PC-9 (cell line): Measurements from ENCODE around the gene ADAMTSL1. TPM values are rescaled to one million over a fixed set of nuclear protein-coding genes. Genes with fewer than 3 reads are reported as not detected.

ENCODE experiments used
- BruUV-seq: library from RNA; stranded (reverse); fragments of 400-500 nt; replicated peaks from 2 replicates; lab custom pipeline; 2021; lab: Mats Ljungman, UMichigan
- CTCF ChIA-PET: fragments of 300-600 bp; sonication (Branson Sonifier 250); formaldehyde crosslinking; loops from one replicate; lab custom pipeline; 2022; ENCODE audit warnings: antibody characterized with exemption; lab: Charles Lee
- POLR2A ChIA-PET: fragments of 300-600 bp; sonication (Branson Sonifier 250); formaldehyde crosslinking; loops from one replicate; lab custom pipeline; 2022; ENCODE audit warnings: antibody characterized with exemption; ENCODE audit not compliant: unreplicated experiment; lab: Charles Lee
- DNase-seq, 2 experiments: peaks; one replicate each; pipeline versions ENCODE4 v3.0.0 to v3.0.0-alpha.2; 2015 to 2022; ENCODE audit warnings: mixed read lengths in 1 of 2
- H2AFZ ChIP-seq: fragments of 200-600 bp; sonication (generic); 2 replicates; pipeline ENCODE4 v1.8.1; 2017; ENCODE audit warnings: antibody characterized with exemption
- H3F3A ChIP-seq: fragments of 200-600 bp; sonication (generic); 2 replicates; pipeline ENCODE4 v1.8.1; 2017; ENCODE audit warnings: antibody characterized with exemption, mild to moderate bottlenecking, low read depth; ENCODE audit not compliant: insufficient read depth
- H3K27ac ChIP-seq: fragments of 200-600 bp; sonication (generic); 2 replicates; pipeline ENCODE4 v1.6.1; 2016; ENCODE audit warnings: mixed run types
- H3K27me3 ChIP-seq: fragments of 200-600 bp; sonication (generic); 2 replicates; pipeline ENCODE4 v1.6.1; 2016; ENCODE audit warnings: low read depth, mixed run types; ENCODE audit not compliant: insufficient read depth
- H3K36me3 ChIP-seq: fragments of 200-600 bp; sonication (generic); 2 replicates; pipeline ENCODE4 v1.6.1; 2016; ENCODE audit warnings: low read depth, mixed run types
- H3K4me1 ChIP-seq: fragments of 200-600 bp; sonication (generic); replicated peaks from 2 replicates; pipeline ENCODE4 v1.6.1; 2016; ENCODE audit warnings: mixed run types; ENCODE audit not compliant: insufficient read depth
- H3K4me2 ChIP-seq: fragments of 200-600 bp; sonication (generic); 2 replicates; pipeline ENCODE4 v1.6.1; 2017; ENCODE audit warnings: mixed run types
- H3K4me3 ChIP-seq: fragments of 200-600 bp; sonication (generic); 2 replicates; pipeline ENCODE4 v1.6.1; 2016; ENCODE audit warnings: mixed run types
- H3K79me2 ChIP-seq: fragments of 200-600 bp; sonication (generic); 2 replicates; pipeline ENCODE4 v1.6.1; 2017; ENCODE audit warnings: low read depth, mixed run types
- H3K9me2 ChIP-seq: fragments of 200-600 bp; sonication (generic); 2 replicates; pipeline ENCODE4 v1.8.1; 2017; ENCODE audit warnings: mild to moderate bottlenecking; ENCODE audit not compliant: insufficient read depth
- H3K9me3 ChIP-seq: fragments of 200-600 bp; sonication (generic); 2 replicates; pipeline ENCODE4 v1.8.1; 2016; ENCODE audit warnings: low read depth; ENCODE audit not compliant: insufficient read depth
- H4K20me1 ChIP-seq: fragments of 200-600 bp; sonication (generic); 2 replicates; pipeline ENCODE4 v1.8.1; 2017; ENCODE audit not compliant: insufficient read depth
- CTCF ChIP-seq: fragments of 200-600 bp; sonication (generic); conservative IDR thresholded peaks from 2 replicates; pipeline ENCODE4 v1.6.1; 2017; ENCODE audit warnings: mixed run types, antibody characterized with exemption, mild to moderate bottlenecking, moderate library complexity
- EZH2 ChIP-seq: fragments of 200-600 bp; sonication (generic); IDR thresholded peaks from 2 replicates; pipeline ENCODE4 v1.8.0; 2017; ENCODE audit warnings: antibody characterized with exemption, low read depth
- intact Hi-C: fragments of 100-400 bp; cut with micrococcal nuclease; formaldehyde crosslinking; loops from one replicate; pipeline ENCODE4 v1.10.0; 2022; ENCODE audit not compliant: unreplicated experiment
- total RNA-seq: library from RNA; stranded (reverse); gene quantifications from 2 replicates; pipeline ENCODE4 v1.2.3, GENCODE V29; 2021

The ADAMTSL1 gene
- total RNA-seq, 1 experiment from 2014 or later: not detected

GRCh38 chr9:18678821-18679590, 205.1 kb downstream of the ADAMTSL1 start:
- no peak overlapping the region for H3K27ac ChIP-seq
- H4K20me1 ChIP-seq: no peaks in the 10 kb centered on the region
- intact Hi-C loops: no loop called here
- ChIA-PET CTCF (no interaction called here), POLR2A (no interaction called here)
- no peaks in the 10 kb centered on the region for H3K79me2 ChIP-seq
- no peak overlapping the region for H3K4me2 ChIP-seq
- no peaks in the 10 kb centered on the region for H3K9me3 ChIP-seq
- TF ChIP-seq CTCF: no peak
- no peak for TF ChIP-seq EZH2
- H3F3A ChIP-seq: no peaks in the 10 kb centered on the region
- H3K4me3 ChIP-seq: no peak overlapping the region
- no peak for DNase-seq
- H3K4me1 ChIP-seq: no peaks in the 10 kb centered on the region
- no peaks in the 10 kb centered on the region for H3K9me2 ChIP-seq
- no peak overlapping the region for H2AFZ ChIP-seq
- H3K36me3 ChIP-seq: no peaks in the 10 kb centered on the region
- no TSS peak for BruUV-seq
- no peaks in the 10 kb centered on the region for H3K27me3 ChIP-seq

- no peak for DNase-seq
- Histone ChIP-seq H2AFZ (no peak overlapping the region), H4K20me1 (no peaks in the 10 kb centered on the region), H3K79me2 (no peaks in the 10 kb centered on the region), H3K9me2 (no peaks in the 10 kb centered on the region), H3K9me3 (no peaks in the 10 kb centered on the region), H3K27ac (no peak overlapping the region), H3K4me3 (no peak overlapping the region), H3F3A (no peaks in the 10 kb centered on the region), H3K4me2 (no peak overlapping the region), H3K4me1 (no peaks in the 10 kb centered on the region), H3K27me3 (no peaks in the 10 kb centered on the region), H3K36me3 (no peaks in the 10 kb centered on the region)
- TF ChIP-seq CTCF (no peak), EZH2 (no peak)
- intact Hi-C loops: no loop called here
- ChIA-PET CTCF (interaction anchor here (0.7 kb wide), 1 partner anchor 240 kb away, joined by 3 read pairs; no protein-coding TSS in a partner anchor), POLR2A (no interaction called here)
- BruUV-seq: no TSS peak
Measured at GRCh38 chr9:18682907-18683306, 209.0 kb downstream of the ADAMTSL1 start.

- intact Hi-C loops: no loop called here
- ChIA-PET POLR2A (no interaction called here), CTCF (interaction anchor here (0.7 kb wide), 1 partner anchor 240 kb away, joined by 3 read pairs; no protein-coding TSS in a partner anchor)
- no peaks in the 10 kb centered on the region for H3K9me2 ChIP-seq
- no peaks in the 10 kb centered on the region for H3K4me1 ChIP-seq
- DNase-seq: no peak
- no peaks in the 10 kb centered on the region for H3K27me3 ChIP-seq
- H4K20me1 ChIP-seq: no peaks in the 10 kb centered on the region
- no TSS peak for BruUV-seq
- H3K4me3 ChIP-seq: no peak overlapping the region
- no peaks in the 10 kb centered on the region for H3K79me2 ChIP-seq
- H2AFZ ChIP-seq: no peak overlapping the region
- no peak overlapping the region for H3K4me2 ChIP-seq
- TF ChIP-seq EZH2: no peak
- no peak for TF ChIP-seq CTCF
- no peak overlapping the region for H3K27ac ChIP-seq
- H3F3A ChIP-seq: no peaks in the 10 kb centered on the region
- no peaks in the 10 kb centered on the region for H3K9me3 ChIP-seq
- H3K36me3 ChIP-seq: no peaks in the 10 kb centered on the region
Measured at GRCh38 chr9:18683312-18683711, 209.4 kb downstream of the ADAMTSL1 start.
